Left colon (tissue), 2 donors: ENCODE results near the gene ABLIM2. TPM values are rescaled to one million over a fixed set of nuclear protein-coding genes. Genes with fewer than 3 reads are reported as not detected.
A peak's percentile ranks its signal among the peaks of the same experiment; 100 is the strongest.

Source experiments
- ATAC-seq: fragments of 200-7000 bp; cut with Tn5 transposase; one replicate; pipeline ENCODE4 v1.9.1; 2020; ENCODE audit warnings: mild to moderate bottlenecking, moderate library complexity
- DNase-seq, 2 donors: peaks; one replicate each; pipeline ENCODE4 v3.0.0-alpha.2; 2020
- intact Hi-C, 2 donors: fragments of 100-400 bp; cut with DNase I in 1 of 2; cut with micrococcal nuclease in 1 of 2; formaldehyde crosslinking; loops; one replicate each; pipeline versions ENCODE4 v1.11.2 to v1.14.0; 2022; cut with DNase I, micrococcal nuclease
- total RNA-seq, 2 donors: library from RNA; stranded (reverse); fragmentation: NEBNext Ultra II Directional; extraction: Animal tissue kit (Norgen Biotek cat#: 25700); gene quantifications; one replicate each; pipeline ENCODE4 v1.2.1, GENCODE V29; 2021
- donor health status: DM: no; HTN: no; CAD: no.
- donor health status: DM: yes; HTN: yes; CAD: no.

Gene ABLIM2
- total RNA-seq, 2 donors from 2014 or later: 18.7 to 24.4 TPM

- peak; percentile 65 for ATAC-seq
- DNase-seq: peak; percentile 53 to 77
- intact Hi-C loops: no loop called here
These were observed 148.0 kb downstream of the ABLIM2 start for GRCh38 chr4:8010618-8011017.

GRCh38 chr4:8009710-8010511 lies 148.7 kb downstream of the ABLIM2 start:
- DNase-seq (peak; percentile 44 to 52), ATAC-seq (peak; percentile 86)
- intact Hi-C loops: no loop called here

GRCh38 chr4:8009097-8009496 lies 149.5 kb downstream of the ABLIM2 start:
- intact Hi-C loops: no loop called here

GRCh38 chr4:8008391-8008790 lies 150.2 kb downstream of the ABLIM2 start:
- DNase-seq (no peak), ATAC-seq (no peak)
- intact Hi-C loops: no loop called here

More at GRCh38 chr4:8009097-8009496, 149.5 kb downstream of the ABLIM2 start:
- ATAC-seq (no peak), DNase-seq (no peak)

- ATAC-seq: no peak
- no peak for DNase-seq
These were observed 151.0 kb downstream of the ABLIM2 start for GRCh38 chr4:8007581-8007980.

GRCh38 chr4:8006471-8006870 lies 152.1 kb downstream of the ABLIM2 start:
- no peak for ATAC-seq
- no peak for DNase-seq
- intact Hi-C loops: no loop called here

More at GRCh38 chr4:8007581-8007980, 151.0 kb downstream of the ABLIM2 start:
- intact Hi-C loops: no loop called here

GRCh38 chr4:8005814-8006215 lies 152.8 kb downstream of the ABLIM2 start:
- DNase-seq: no peak
- intact Hi-C loops: no loop called here
- ATAC-seq: no peak

- DNase-seq (no peak), ATAC-seq (no peak)
- intact Hi-C loops: no loop called here
These were observed 153.4 kb downstream of the ABLIM2 start for GRCh38 chr4:8005033-8005808.

GRCh38 chr4:8004066-8004465 lies 154.5 kb downstream of the ABLIM2 start:
- DNase-seq (no peak), ATAC-seq (no peak)
- intact Hi-C loops: no loop called here

GRCh38 chr4:8002525-8003309 lies 155.9 kb downstream of the ABLIM2 start:
- no peak for DNase-seq
- intact Hi-C loops: no loop called here
- ATAC-seq: no peak

GRCh38 chr4:8001564-8002355 lies 156.9 kb downstream of the ABLIM2 start:
- ATAC-seq (peak; percentile 4), DNase-seq (no peak)
- intact Hi-C loops: no loop called here

- DNase-seq (no peak), ATAC-seq (peak; percentile 34)
- intact Hi-C loops: no loop called here
These were observed 157.7 kb downstream of the ABLIM2 start for GRCh38 chr4:8000721-8001491.

- intact Hi-C loops: no loop called here
- no peak for ATAC-seq
- DNase-seq: no peak
These were observed 158.4 kb downstream of the ABLIM2 start for GRCh38 chr4:8000247-8000646.

- ATAC-seq: no peak
- intact Hi-C loops: no loop called here
- no peak for DNase-seq
These were observed 158.9 kb downstream of the ABLIM2 start for GRCh38 chr4:7999695-8000094.

- intact Hi-C loops: no loop called here
- ATAC-seq (no peak), DNase-seq (no peak)
These were observed 159.3 kb downstream of the ABLIM2 start for GRCh38 chr4:7999279-7999678.

GRCh38 chr4:7998447-7998846 lies 160.2 kb downstream of the ABLIM2 start:
- DNase-seq: no peak
- no peak for ATAC-seq
- intact Hi-C loops: no loop called here

- intact Hi-C loops: no loop called here
- DNase-seq: no peak
- ATAC-seq: no peak
These were observed 162.7 kb downstream of the ABLIM2 start for GRCh38 chr4:7995866-7996265.

GRCh38 chr4:7995135-7995534 lies 163.5 kb downstream of the ABLIM2 start:
- intact Hi-C loops: no loop called here
- ATAC-seq: no peak
- no peak for DNase-seq
